Hepatocyte (in vitro differentiated cells): Measurements from ENCODE around the gene MKNK2.

ENCODE experiments used
- EZH2 ChIP-seq: fragments of 200-600 bp; sonication (generic); IDR thresholded peaks from 2 replicates; pipeline ENCODE4 v1.6.1; 2016; ENCODE audit warnings: antibody characterized with exemption, mild to moderate bottlenecking, borderline replicate concordance
- EZH2phosphoT487 ChIP-seq: fragments of 200-600 bp; sonication (generic); IDR thresholded peaks from one replicate; pipeline ENCODE4 v1.6.1; 2018; ENCODE audit warnings: antibody characterized with exemption, mild to moderate bottlenecking, low read depth, moderate library complexity; ENCODE audit not compliant: unreplicated experiment, severe bottlenecking
- TF ChIP-seq, protein P1 (sequence below): fragments of 200-600 bp; sonication (generic); IDR thresholded peaks from 2 replicates; pipeline ENCODE4 v1.5.1; 2016; ENCODE audit warnings: antibody characterized with exemption, mild to moderate bottlenecking; ENCODE audit not compliant: poor library complexity

DNA sequence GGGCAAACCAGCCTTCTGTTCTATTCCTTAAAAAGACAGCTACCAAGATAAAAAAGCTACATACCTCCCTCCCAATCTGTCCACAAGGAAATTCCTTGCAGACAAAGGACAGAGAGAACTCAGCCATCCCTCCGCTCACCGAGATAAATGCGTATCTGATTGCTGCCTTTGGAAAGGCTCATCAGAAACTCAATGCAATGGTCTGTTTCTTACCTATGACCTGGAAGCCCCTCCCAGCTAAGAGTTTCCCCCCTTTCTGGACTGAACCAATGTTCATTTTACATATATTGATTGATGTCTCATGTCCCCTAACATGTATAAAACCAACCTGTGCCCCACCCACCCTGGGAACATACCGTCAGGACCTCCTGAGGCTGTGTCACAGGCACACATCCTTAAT, 47.2 kb downstream of the MKNK2 start:
- TF ChIP-seq, protein P1, sequence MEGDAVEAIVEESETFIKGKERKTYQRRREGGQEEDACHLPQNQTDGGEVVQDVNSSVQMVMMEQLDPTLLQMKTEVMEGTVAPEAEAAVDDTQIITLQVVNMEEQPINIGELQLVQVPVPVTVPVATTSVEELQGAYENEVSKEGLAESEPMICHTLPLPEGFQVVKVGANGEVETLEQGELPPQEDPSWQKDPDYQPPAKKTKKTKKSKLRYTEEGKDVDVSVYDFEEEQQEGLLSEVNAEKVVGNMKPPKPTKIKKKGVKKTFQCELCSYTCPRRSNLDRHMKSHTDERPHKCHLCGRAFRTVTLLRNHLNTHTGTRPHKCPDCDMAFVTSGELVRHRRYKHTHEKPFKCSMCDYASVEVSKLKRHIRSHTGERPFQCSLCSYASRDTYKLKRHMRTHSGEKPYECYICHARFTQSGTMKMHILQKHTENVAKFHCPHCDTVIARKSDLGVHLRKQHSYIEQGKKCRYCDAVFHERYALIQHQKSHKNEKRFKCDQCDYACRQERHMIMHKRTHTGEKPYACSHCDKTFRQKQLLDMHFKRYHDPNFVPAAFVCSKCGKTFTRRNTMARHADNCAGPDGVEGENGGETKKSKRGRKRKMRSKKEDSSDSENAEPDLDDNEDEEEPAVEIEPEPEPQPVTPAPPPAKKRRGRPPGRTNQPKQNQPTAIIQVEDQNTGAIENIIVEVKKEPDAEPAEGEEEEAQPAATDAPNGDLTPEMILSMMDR: no peak
- TF ChIP-seq EZH2 (no peak), EZH2phosphoT487 (no peak)
